NCI-H526 treated with DMSO at 0.1 percent for 48 hours (cell line): Measurements from ENCODE around the gene UPK1B.
"Not testable (repeated sequence)": the region's sequence is repeated elsewhere in the genome, so short reads cannot be mapped to it uniquely, and the experiment has no call there.

ENCODE experiments used
- DNase-seq: peaks from one replicate; lab custom pipeline; 2025; lab: John Stamatoyannopoulos, UW

Gene UPK1B

DNA sequence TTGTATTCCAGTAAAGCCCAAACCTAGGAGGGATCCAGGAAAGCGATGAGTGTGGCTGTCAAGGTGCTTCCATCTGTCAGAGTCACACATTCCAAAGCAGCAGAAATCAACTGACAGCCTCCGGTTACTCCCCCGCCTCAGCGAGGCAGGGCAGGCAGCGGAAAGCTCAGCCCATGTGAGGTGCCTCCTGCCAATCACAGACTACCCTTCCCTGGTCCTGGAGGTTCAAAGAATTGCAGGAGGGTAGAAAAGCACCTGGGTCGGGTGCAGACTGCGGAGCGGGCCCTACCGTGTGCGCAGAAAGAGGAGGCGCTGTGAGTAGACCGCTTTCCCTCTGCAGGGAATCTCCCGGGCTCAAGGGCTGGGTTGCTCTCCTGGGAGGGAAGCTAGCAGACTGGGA lies at the start of gene UPK1B:
TSS of gene UPK1B (plus strand) at position 274 of the 400 bp plus-strand sequence. CDS start 13,144 bp downstream, outside the sequence.
- no peak for DNase-seq

DNA sequence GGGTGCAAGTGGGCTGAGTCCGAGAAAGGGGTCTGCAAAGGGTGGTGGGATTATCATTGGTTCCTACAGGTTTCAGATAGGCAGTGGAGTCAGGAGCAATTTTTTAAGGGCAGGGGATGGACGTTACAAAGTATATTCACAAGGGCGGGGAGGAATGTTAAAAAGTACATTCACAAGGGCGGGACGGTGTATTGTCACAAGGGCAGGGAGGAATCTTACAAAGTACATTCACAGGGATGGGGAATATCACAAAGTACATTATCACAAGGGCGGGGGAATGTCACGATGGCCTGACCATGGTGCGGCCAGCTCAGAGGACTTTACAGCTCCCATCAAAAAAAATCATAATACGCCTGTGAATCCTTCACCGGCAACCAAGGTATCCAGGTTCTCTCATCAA lies 48.1 kb upstream of the UPK1B start:
- no peak for DNase-seq

DNA sequence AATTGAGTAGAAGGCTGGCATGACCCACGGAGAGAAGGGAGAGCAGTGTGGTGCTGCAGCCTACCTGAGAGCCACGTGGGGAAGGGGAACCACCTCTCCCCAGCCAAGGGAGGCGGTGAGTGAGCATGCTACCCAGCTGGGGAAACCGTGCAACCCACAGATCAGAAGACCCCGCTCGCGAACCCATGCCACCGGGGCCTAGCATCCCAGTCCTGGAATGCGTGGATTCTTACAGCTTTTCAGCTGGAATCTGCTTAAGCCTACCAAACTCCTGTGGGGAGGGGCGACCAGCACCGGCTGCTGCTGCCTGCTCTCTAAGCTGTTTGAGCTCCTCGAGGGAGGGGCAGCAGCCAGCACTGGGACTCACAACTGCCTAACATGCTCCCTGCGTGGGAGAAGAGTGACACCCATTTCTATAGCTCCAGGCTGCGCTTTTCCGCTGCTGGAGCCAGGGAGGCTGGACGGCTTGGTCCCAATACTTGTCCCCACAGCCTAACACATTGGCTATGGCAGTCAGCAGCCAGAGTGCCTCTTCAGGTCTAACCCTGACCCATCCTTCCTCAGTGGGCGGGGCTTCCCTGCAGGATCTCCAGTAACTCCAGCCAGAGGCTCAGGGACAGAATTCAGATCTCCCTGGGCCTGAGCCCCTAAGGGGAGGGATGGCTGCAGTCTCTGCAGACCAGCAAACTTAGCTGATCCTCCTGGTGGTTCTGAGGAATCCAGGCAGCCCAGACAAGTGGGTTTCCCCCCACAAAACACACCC lies 47.5 kb upstream of the UPK1B start:
- no peak for DNase-seq

DNA sequence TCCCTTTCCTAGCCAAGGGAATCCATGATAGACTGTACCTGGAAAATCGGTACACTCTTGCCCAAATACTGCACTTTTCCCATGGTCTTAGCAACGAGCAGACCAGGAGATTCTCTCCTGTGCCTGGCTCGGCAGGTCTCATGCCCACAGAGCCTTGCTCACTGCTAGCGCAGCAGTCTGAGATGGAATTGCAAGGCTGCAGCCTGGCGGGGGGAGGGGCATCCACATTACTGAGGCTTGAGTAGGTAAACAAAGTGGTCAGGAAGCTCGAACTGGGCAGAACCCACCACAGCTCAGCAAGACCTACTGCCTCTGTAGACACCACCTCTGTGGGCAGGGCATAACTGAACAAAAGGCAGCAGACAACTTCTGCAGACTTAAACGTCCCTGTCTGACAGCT lies 43.1 kb upstream of the UPK1B start:
- not testable (repeated sequence) for DNase-seq

DNA sequence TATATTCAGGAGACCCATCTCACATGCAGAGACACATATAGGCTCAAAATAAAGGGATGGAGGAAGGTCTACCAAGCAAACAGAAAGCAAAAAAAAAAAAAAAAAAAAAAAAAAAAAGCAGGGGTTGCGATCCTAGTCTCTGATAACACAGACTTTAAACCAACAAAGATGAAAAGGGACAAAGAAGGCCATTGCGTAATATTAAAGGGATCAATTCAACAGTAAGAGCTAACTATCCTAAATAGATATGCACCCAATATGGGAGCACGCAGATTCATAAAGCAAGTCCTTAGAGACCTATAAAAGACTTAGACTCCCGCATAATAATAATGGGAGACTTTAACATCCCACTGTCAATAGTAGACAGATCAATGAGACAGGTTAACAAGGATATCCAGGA lies 41.1 kb upstream of the UPK1B start:
- DNase-seq, result not testable (repeated sequence)

DNA sequence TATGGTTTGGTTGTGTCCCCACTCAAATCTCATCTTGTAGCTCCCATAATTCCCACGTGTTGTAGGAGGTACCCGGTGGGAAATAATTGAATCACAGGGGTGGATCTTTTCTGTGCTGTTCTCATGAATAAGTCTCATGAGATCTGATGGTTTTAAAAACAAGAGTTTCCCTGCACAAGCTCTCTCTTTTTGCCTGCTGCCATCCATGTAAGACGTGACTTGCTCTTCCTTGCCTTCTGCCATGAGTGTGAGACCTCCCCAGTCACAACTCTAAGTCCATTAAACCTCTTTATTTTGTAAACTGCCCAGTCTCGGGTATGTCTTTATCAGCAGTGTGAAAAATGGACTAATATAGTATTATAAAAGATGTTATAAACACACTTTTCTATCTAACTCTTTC lies 34.0 kb upstream of the UPK1B start:
- not testable (repeated sequence) for DNase-seq

DNA sequence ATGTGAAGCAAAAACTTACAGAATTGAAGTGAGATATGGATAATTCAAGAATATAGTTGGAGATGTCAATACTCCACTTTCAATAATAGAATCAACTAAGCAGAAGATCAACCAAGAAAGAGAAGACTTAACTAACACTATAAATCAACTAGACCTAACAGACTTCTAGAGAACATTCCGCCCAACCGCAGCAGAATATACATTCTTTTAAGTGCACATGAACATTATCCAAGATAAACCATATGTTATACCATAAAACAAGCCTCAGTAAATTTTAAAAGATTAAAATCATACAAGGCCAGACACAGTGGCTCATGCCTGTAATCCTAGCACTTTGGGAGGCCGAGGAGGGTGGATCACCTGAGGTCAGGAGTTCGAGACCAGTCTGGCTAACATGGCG lies 32.9 kb upstream of the UPK1B start:
- no peak for DNase-seq

DNA sequence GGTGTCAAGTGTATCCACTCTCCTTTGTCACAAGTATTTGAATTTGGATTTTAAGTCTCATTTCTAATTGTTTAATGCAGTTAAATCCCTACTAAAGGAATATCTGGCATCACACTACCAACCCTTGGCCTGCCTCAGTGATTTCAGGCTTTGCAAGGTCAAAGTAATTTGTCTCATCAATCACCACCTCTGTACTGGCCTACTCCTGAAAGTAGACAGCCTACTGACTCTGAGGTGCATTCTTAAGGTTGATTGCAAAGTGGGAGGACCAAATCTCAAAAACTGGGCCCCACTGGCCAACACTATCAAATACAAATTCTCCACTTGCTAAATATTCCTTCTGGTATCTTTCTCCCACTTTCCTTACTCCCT lies 28.3 kb upstream of the UPK1B start:
- no peak for DNase-seq

DNA sequence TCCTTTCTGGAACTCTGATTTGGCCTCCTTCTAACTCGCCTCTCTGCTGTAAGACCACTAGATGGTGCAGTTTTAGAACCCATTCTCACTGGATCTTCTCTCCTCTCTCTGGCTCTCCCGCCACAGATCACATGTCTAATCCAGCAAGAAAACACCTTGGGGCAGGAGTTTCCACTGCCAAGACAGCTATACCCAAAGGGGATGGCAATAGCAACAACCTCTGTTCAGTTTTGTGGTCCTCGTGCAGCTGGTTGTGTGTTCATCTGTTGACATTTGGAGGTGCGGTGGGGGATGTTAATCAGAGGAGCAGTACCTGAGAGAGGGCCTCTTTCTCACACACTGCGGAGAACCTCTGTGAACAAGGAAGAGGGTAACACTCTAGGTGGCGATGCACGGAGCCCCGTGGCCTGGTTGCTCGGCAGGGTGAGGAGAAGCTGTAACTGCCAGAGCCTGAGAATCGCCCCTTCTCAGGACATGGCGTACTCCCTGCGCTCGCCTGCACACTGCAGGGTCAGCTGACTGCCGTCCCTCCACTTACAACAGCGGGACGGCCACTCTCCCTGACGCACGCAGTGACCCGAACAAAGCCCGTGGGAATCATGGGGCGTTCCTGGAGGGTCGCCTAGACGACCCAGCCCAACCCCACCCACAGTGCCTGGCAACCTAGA lies 27.8 kb upstream of the UPK1B start, which contains the start of gene TEX55:
TSS of gene TEX55 (plus strand) at position 666 of the 668 bp plus-strand sequence. CDS start 25 bp downstream, outside the sequence.
- DNase-seq, result no peak

DNA sequence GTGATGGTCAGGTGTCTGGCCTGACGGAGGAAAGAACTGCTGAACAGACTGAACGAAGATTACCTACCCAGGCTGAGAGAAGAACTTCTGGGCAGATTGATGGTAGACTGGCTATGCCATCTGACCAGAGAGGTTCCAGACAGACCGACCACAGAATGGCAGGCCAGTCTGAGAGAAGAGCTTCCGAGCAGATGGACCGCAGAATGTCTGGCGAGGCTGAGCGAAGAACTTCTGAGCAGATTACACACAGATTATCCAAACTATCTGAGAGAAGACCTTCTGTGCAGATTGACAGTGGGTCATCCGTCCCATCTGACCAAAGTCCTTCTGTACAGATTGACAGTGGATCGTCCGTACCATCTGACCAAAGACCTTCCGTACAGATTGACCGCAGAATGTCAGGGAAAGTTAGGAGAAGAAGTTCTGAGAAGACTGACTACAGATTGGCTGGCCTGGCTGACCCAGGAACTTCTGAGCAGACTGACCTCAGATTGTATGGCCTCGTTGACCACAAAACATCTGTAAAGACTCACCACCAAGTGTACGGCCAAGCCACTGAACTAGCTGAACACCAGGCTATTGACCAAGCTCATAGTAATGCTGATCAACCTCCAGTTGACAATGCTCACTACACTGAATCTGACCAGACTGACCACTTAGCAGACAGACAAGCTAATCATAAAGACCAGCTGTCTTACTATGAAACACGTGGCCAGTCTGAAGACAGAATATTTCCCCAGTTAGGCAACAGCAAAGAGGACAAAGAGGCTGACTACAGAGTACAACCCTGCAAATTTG lies 26.6 kb upstream of the UPK1B start:
- DNase-seq, result no peak

DNA sequence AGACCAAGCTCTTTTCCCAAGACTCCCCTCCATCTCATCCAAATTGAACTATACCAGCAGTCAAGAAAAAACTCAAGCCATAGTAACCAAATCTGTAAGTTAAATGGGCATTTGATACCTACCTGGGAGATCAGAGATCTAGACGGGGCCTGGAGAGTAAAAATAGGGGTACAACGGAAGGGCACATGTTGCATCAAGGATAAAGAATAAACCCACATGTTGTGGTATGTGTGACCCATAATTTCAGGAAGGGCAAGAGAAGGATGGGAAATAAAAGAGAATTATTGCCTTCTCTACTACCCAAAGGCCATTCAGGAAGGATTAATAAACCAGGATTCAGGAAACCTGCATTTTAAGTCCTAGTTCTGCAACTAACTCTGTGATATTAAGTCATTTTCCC lies 25.9 kb upstream of the UPK1B start:
- DNase-seq, result no peak

DNA sequence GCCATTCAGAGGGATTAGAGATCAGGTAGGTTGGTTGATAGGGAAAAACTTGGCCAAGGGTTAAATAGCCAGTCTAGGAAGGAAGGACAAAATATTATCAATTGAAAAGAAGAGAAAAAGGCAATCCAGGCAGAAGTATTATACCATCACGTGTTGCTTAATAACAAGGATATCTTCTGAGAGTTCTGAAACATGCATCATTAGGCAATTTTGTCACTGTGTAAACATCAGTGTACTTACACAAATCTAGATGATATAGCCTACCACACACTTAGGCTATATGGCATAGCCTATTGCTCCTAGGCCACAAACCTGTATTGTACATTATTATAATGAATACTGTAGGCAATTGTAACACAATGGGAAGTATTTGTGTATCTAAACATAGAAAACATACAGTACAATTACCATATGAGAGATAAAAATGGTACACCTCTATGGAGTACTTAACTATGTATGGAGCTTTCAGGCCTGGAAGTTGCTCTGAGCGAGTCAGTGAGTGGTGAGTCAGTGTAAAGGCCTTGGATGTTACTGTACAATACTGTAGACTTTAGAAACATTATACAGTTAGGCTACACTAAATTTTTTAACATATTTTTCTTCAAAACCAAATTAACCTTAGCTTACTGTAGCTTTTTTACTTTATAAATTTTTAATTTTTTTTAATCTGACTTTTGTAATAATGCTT lies 24.8 kb upstream of the UPK1B start:
- DNase-seq, result no peak

DNA sequence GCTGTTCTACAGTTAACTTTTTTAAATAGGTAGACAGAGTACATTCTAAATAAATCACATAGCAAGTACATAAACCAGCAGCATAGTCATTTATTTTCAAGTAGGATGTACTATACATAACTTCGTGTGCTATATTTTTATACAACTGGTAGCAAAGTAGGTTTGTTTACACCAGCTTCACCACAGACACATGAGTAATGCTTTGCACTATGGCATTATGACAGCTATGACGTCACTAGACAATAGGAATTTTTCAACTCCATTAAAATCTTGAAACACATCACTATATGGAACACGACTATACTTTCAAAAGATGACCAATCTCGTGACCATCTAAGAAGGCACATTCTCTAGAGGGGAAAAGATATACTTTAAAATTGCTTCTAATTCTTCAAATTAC lies 23.9 kb upstream of the UPK1B start:
- DNase-seq, result no peak

DNA sequence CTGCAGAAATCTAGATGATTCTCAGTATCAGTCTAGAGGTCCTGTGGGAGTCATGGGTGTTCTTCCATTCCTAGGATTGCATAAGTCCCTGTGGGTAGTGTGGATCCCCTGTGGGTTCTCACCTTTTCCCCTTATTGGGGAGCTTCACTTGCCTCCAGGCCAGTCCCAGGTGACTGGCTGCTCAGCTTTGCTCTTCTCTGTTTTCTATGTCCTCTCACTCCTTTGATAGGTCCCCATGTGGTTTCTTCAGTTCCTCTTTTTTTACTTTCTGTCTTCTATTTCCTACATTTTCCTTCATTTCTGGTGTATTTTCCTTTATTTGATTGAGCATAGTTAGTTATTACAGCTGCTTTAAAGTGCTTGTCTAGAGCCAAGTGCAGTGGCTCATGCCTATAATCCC lies 16.5 kb upstream of the UPK1B start:
- no peak for DNase-seq

DNA sequence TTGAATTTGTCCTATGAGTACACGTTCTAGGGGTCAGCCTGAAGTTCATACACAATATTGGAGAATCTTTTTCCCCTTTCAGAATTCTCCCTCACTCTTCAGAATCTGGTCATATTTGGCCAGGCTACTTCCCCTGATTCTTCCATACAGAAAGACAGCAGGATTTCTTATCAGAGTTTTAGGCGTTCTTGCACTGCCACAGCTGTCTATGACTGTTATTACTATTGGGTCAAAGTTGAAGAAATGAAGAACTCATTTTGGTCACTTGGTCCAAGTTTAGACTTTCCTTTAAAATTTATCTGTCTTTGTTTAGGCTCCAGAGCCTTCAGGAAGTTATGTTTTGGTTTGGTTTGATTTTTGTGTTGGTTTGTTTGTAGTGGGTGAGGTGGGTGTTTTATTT lies 15.4 kb upstream of the UPK1B start:
- no peak for DNase-seq

DNA sequence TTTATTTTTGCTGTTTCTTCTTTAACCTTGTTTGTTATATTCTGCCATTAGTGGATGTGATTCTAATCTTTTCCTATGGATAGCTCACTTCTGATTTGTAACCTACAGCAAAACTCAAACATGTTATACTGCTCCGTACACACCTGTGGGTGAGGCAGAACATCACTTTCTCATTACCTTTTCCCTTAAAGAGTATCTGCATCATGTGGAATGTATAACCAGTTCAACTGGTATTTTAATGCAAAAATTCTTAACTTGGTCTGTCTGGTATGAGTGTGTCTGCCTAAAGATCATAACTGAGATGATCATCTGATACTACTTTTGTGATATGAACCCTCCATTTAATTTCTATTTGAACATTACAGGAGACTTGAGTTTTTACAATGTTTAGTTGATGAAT lies 13.0 kb upstream of the UPK1B start:
- DNase-seq, result no peak

DNA sequence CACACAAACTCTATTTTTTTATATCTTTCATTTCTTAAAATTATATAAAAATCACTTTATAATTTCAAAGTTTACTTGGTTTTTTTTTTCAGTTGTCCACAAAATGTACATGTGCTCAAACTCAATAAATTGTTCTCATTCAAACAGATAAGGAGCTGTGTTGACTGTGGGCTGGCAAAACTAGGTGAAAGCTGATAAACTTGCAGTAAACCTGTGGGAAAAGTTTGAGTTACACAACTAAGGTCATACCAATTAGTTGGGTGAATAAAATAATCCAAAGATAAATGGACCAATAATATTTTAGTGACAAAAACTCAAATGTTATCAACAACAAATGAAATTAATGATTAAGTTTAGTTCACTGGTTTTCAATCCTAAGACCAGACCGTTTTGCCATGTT lies 12.6 kb upstream of the UPK1B start:
- no peak for DNase-seq

DNA sequence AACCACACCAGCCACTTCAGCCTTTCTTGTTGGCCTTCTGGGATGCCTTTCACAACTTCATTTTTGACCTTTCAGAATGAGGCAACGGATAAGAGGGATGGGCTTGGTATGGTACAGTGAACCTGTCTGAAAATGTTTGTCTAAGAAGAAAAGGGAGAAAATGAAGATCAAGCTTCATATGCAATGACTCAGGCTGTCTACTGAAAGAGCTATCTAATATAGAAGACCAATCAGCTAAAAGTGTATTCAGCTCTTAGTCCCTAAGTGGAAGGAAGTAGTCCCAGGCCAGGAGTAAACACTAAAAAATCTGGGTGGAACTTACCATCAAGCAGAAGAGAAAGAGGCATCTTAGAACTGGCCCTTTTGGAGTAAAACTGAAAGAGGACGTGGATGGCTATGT lies 12.2 kb upstream of the UPK1B start:
- no peak for DNase-seq

DNA sequence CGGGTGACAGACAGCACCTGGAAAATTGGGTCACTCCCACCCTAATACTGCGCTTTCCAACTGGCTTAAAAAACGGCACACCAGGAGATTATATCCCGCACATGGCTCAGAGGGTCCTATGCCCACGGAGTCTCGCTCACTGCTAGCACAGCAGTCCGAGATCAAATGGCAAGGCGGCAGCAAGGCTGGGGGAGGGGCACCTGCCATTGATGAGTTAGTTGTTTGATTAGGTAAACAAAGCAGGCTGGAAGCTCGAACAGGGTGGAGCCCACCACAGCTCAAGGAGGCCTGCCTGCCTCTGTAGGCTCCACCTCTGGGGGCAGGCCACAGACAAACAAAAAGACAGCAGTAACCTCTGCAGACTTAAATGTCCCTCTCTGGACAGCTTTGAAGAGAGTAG lies 8.7 kb upstream of the UPK1B start:
- DNase-seq, result not testable (repeated sequence)

DNA sequence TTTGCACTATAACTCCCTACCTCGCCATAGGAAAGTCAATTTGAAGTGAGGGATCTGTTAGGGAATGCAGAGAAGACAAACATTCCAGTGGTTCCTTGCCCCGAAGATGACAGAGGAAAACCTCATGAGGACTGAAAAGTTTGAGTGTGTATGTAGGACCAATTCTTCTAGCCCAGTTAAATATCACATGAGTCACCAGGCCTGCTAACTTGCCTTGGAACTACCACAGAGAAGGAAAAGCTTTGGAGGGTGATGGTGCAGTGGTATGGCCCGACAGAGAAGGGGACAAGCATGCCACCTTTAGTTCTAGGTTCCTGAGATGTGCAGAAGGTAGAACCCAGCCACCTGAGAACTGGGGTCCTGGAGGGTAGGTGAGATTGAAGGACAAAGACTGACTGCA lies 2.6 kb upstream of the UPK1B start:
- DNase-seq, result no peak

DNA sequence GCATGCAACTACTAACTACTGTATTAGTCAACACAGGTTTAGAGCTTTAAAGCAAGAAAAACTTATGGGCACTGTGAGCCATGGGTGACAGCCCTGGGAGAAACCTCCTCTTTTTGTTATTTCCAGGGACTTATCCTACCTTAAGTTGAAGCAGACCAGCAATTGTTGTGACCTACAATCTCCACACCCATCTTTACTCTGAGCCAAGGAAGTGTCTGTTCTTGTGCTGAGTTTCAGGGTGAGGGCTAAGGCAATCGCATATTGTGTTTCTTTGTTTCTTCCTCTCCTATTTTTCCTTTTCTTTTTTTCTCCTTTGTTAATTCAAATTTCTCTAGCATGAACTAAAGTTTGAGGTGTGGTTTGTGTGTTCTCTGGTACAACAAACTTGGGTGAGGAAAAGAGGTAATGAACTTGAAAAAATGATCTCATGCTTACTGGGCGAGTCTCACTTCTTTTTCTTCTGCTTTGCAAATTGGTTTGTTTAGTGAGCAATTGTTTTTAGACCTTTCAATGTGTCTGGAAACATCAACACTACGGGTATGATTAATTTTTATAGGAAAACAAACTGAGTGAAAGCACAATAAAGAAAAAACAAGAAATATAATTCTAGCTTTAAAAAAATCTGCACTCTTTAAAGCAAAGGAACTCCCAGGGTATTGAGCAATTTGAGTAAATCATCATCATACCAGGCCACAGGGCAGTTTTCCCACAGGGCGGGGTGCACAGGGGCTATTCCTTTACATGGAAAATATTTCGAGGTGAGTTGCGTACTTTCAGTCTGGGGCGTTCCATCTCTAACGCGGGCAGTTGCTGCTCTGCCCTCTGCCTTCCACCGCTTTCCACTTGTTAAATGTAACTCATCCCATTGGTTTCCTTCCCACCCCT lies 2.7 kb downstream of the UPK1B start:
- no peak for DNase-seq
